ENCODE measurements around the gene ROM1.

Gene ROM1

GRCh38 chr11:62652161-62653006, 39.3 kb downstream of the ROM1 start:
- FAIRE-seq (no peak), DNase-seq (ENCODE audit: insufficient read length, low spot score) (no peak)
- no peak for TF ChIP-seq CTCF (IDR thresholded peaks at IDR 0.05; ENCODE audit: insufficient read depth, missing control alignments)

- no peak for FAIRE-seq
- no peak for DNase-seq (ENCODE audit: insufficient read length, low spot score)
- no peak for TF ChIP-seq CTCF (IDR thresholded peaks at IDR 0.05; ENCODE audit: insufficient read depth, missing control alignments)
Observed at GRCh38 chr11:62654297-62654696, 41.2 kb downstream of the ROM1 start.

GRCh38 chr11:62656796-62657429, 43.9 kb downstream of the ROM1 start:
- no peak for TF ChIP-seq CTCF (IDR thresholded peaks at IDR 0.05; ENCODE audit: insufficient read depth, missing control alignments)
- DNase-seq (ENCODE audit: insufficient read length, low spot score) (no peak), FAIRE-seq (no peak)

DNA sequence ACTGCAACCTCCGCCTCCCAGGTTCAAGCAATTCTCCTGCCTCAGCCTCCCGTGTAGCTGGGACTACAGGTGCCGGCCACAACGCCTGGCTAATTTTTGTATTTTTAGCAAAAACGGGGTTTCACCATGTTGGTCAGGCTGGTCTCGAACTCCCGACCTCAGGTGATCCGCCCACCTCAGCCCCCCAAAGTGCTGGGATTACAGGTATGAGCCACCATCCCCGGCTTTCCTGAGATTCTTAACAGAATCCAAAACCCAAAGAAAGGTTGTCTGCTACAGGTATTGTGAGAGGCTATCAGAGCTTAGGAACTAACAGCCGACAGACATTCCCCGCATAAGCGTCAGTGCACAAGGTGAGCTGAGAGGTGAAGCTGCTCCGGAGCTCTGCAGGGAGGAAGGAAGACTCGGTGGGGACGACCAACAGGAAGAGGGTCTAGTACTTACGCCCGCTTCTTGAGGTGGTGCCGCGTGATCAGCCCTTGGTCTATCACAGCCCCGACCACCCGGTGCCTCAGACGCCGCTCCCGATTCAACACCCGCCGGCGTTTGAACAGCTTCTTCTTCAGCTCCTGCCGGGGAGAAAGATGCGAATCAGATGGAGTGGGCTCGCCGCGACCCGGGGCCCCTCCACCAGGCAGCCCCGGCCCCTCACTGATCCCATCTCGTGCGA, 51.5 kb downstream of the ROM1 start:
- TF ChIP-seq CTCF (IDR thresholded peaks at IDR 0.05; ENCODE audit: insufficient read depth, missing control alignments), result no peak
- DNase-seq (ENCODE audit: insufficient read length, low spot score), result no peak
- no peak for FAIRE-seq

Measured in D721Med (cell line).